Pancreas (tissue), 10 donors: ENCODE data around the gene ANXA11. TPM values are rescaled to one million over a fixed set of nuclear protein-coding genes. Genes with fewer than 3 reads are reported as not detected.
A peak's percentile ranks its signal among the peaks of the same experiment; 100 is the strongest.

Experiments used
- ATAC-seq, 4 donors: fragments of 200-7000 bp; cut with Tn5 transposase; one replicate each; pipeline versions ENCODE4 v1.8.0 to v1.9.1; 2020; ENCODE audit warnings: mild to moderate bottlenecking in 4 of 4, moderate library complexity in 4 of 4
- DNase-seq, 6 donors: peaks; one replicate each; pipeline ENCODE4 v3.0.0-alpha.2; 2020
- FAIRE-seq: peaks from 2 replicates; lab custom pipeline; 2012; peaks lifted over from hg19 to GRCh38; lab: Jason Lieb, UNC
- H3K27ac ChIP-seq, 4 donors: fragments of 200-600 bp; sonication (generic); 1 replicate in 3 of 4; 2 replicates in 1 of 4; pipeline versions ENCODE4 v1.5.0 to v1.8.0; 2020
- H3K27me3 ChIP-seq, 4 donors: fragments of 200-600 bp; one replicate each; pipeline ENCODE4 v1.8.0; 2021
- H3K36me3 ChIP-seq, 3 donors: fragments of 200-600 bp; sonication (generic) in 1 of 3; one replicate each; pipeline versions ENCODE4 v1.5.0 to v1.8.0; 2020 to 2021
- H3K4me1 ChIP-seq, 3 donors: fragments of 200-600 bp; one replicate each; pipeline ENCODE4 v1.8.0; 2021
- H3K4me3 ChIP-seq, 4 donors: fragments of 200-600 bp; sonication (generic) in 2 of 4; one replicate each; pipeline versions ENCODE4 v1.5.0 to v1.8.0; 2020 to 2021
- H3K9me3 ChIP-seq, 4 donors: fragments of 200-600 bp; one replicate each; pipeline ENCODE4 v1.8.0; 2021
- WGBS, 2 donors: extraction: QIAGEN DNeasy Blood & Tissue Kit; methylation state at CpG; one replicate each; pipeline ENCODE4 v1.1.7; 2013; 5-methylcytosine and 5-hydroxymethylcytosine counted together
- intact Hi-C, 3 donors: fragments of 100-400 bp; cut with DNase I; formaldehyde crosslinking; loops; one replicate each; pipeline versions ENCODE4 v1.11.1 to v1.14.2; 2022
- polyA plus RNA-seq, 2 donors: library from polyadenylated mRNA; stranded (reverse); fragments of 200-250 nt; gene quantifications; one replicate each; pipeline ENCODE4 v1.2.3, GENCODE V29; 2013
- total RNA-seq, 6 donors: library from RNA; stranded (reverse); fragmentation: NEBNext Ultra II Directional in 4 of 6; extraction: Animal tissue kit (Norgen Biotek cat#: 25700) in 4 of 6; gene quantifications; one replicate each; pipeline versions ENCODE4 v1.2.1 to v1.2.4, GENCODE V29; 2021 to 2023
- TF ChIP-seq, protein P1 (sequence below), 4 donors: fragments of 200-600 bp; sonication (generic) in 3 of 4; IDR thresholded peaks; one replicate each; pipeline versions ENCODE4 v1.5.0 to v1.8.0; 2021; ENCODE audit warnings: antibody characterized with exemption in 4 of 4
- donor health status: healthy with polysubstance abuse.
- donor health status: DM: no; HTN: no; CAD: no; lungs with moderate emphysema.
- donor health status: DM: no; HTN: no; CAD: no.
- donor health status: control.
- donor health status: control.
- donor health status: Bipolar disorder and iron deficiency.
- donor health status: DM: yes; HTN: yes; CAD: no.
- donor health status: DM: no; HTN: no; CAD: no.
- donor health status: DM: no; HTN: no; CAD: no.
- donor health status: DM: yes; HTN: yes; CAD: no.

The ANXA11 gene
- total and polyA plus RNA-seq, 8 donors = 74.0 to 193 (median 112) TPM

DNA sequence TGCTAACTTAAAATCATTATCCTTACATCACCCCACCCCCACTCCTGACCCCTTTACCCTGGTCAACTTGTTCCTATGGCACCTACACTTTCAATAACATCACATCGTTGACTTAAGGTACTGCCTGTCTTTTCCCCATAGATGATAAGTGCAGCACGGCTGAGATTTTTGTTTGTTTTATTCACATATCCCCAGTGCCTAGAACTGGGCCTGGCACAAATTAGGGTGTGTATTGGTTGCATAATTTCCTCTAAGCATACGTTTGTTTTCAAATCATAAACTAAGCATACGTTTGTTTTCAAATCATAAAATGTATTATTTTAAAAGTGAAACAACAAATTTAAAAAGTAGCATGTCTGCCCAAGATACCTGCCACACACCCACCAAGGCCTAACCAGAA, 35.3 kb downstream of the ANXA11 start:
- Histone ChIP-seq H3K27me3 (no peaks in the 10 kb centered on the region), H3K4me1 (peaks cover 0 to 3% (median 0%) of the 10 kb centered on the region in 3 donors), H3K36me3 (peaks cover 0 to 26% (median 9%) of the 10 kb centered on the region in 3 donors), H3K27ac (no peak overlapping the region), H3K9me3 (no peaks in the 10 kb centered on the region), H3K4me3 (no peak overlapping the region)
- ATAC-seq (no peak), DNase-seq (no peak), FAIRE-seq (no peak)
- 32 to 43% methylated on average over 4 of the region's 4 CpGs for WGBS, 2 donors
- intact Hi-C loops = no loop called here
- TF ChIP-seq, protein P1, sequence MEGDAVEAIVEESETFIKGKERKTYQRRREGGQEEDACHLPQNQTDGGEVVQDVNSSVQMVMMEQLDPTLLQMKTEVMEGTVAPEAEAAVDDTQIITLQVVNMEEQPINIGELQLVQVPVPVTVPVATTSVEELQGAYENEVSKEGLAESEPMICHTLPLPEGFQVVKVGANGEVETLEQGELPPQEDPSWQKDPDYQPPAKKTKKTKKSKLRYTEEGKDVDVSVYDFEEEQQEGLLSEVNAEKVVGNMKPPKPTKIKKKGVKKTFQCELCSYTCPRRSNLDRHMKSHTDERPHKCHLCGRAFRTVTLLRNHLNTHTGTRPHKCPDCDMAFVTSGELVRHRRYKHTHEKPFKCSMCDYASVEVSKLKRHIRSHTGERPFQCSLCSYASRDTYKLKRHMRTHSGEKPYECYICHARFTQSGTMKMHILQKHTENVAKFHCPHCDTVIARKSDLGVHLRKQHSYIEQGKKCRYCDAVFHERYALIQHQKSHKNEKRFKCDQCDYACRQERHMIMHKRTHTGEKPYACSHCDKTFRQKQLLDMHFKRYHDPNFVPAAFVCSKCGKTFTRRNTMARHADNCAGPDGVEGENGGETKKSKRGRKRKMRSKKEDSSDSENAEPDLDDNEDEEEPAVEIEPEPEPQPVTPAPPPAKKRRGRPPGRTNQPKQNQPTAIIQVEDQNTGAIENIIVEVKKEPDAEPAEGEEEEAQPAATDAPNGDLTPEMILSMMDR (IDR thresholded peaks at IDR 0.05) = no peak

DNA sequence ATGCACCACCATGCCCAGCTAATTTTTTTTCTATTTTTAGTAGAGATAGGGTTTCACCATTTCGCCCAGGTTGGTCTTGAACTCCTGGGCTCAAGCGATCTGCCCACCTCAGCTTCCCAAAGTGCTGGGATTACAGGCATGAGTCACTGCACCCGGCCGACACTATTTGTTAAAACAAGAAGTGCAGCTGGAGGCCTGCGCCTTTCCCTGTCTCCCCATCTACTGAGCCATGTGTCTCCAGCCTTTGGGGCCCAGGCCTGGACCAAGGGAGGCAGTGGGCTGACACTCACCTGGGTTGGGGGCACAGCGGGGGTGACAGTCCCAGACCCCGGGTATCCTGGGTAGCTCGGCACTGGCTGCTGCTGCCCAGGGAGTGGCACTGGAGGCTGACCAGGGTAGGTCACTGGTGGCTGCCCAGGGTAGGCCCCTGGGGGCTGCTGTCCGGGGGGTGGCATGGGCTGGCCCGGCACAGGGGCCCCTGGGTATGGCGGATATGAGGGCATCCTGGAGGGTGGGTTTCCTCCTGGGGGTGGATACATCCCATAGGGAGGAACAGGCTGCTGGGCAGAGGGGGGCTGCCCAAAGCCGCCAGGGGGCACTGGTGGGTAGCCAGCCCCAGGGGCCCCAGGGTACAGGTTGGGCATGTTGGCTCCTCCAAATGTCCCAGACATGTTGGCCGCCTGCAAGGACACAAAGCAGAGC, 36.5 kb downstream of the ANXA11 start:
- ATAC-seq (peak; percentile 59 to 85 (median 66)), FAIRE-seq (no peak), DNase-seq (peak; percentile 37 to 80 (median 56))
- peaks cover 0 to 3% (median 0%) of the 10 kb centered on the region in 3 donors for H3K4me1 ChIP-seq
- intact Hi-C loops = no loop called here
- no peak overlapping the region for H3K27ac ChIP-seq
- TF ChIP-seq, protein P1 (IDR thresholded peaks at IDR 0.05) = peak; percentile 21 to 29 (median 23)
- 88 to 89% methylated on average over 13 of the region's 13 CpGs for WGBS, 2 donors
- no peaks in the 10 kb centered on the region for H3K9me3 ChIP-seq
- no peak overlapping the region for H3K4me3 ChIP-seq
- H3K36me3 ChIP-seq = peaks cover 4 to 34% (median 15%) of the 10 kb centered on the region in 3 donors
- H3K27me3 ChIP-seq = no peaks in the 10 kb centered on the region

- H3K36me3 ChIP-seq = peaks cover 4 to 41% (median 22%) of the 10 kb centered on the region in 3 donors
- no peak for ATAC-seq
- peaks cover 0 to 3% (median 0%) of the 10 kb centered on the region in 3 donors for H3K4me1 ChIP-seq
- TF ChIP-seq, protein P1 (IDR thresholded peaks at IDR 0.05) = no peak
- H3K27ac ChIP-seq = no peak overlapping the region
- H3K27me3 ChIP-seq = no peaks in the 10 kb centered on the region
- H3K9me3 ChIP-seq = no peaks in the 10 kb centered on the region
- DNase-seq = no peak
- intact Hi-C loops = no loop called here
- 80% methylated on average over 7 of the region's 7 CpGs for WGBS, 2 donors
- H3K4me3 ChIP-seq = no peak overlapping the region
- no peak for FAIRE-seq
Measured at GRCh38 chr10:80168162-80168511, 37.2 kb downstream of the ANXA11 start.

DNA sequence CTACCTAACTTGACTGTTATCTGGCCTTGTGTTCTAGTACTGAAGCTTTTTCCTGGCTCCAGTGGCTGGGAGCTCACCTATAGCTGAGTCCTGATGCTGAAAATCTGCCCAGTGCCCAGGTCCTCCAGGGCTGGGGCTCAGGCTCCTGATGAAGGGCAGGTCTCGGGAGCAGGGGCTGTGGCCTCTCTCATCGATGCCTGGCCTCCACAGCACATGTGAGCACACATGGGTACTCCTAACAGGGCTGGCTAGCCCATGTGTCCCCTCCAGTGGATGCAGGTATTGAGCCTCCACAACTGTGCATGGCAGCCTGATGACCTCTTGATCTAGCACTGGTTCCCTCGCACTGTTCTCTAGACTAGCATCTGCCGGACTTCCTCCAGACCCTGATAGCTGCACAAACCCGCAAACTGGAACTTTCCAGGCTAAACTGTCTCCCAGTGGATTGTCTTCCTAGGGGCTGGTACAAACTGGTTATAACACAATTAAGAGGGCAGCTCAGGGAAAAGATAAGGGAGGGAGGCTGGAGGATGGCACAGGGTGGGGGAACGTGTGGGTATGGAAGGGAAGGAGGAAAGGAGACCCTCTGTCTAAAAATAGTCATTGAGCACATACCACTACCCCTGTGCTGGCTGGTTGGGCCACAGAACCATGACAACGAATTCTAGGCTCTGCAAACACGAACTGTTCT, 37.7 kb downstream of the ANXA11 start:
- H3K27ac ChIP-seq = no peak overlapping the region
- H3K9me3 ChIP-seq = no peaks in the 10 kb centered on the region
- FAIRE-seq (no peak), DNase-seq (no peak), ATAC-seq (no peak)
- TF ChIP-seq, protein P1 (IDR thresholded peaks at IDR 0.05) = no peak
- no peak overlapping the region for H3K4me3 ChIP-seq
- H3K27me3 ChIP-seq = no peaks in the 10 kb centered on the region
- peaks cover 0 to 3% (median 0%) of the 10 kb centered on the region in 3 donors for H3K4me1 ChIP-seq
- WGBS, 2 donors = 73 to 80% methylated on average over 8 of the region's 8 CpGs
- H3K36me3 ChIP-seq = peaks cover 4 to 43% (median 23%) of the 10 kb centered on the region in 3 donors
- intact Hi-C loops = no loop called here
